ENCODE results near the gene CDO1. TPM values are rescaled to one million over a fixed set of nuclear protein-coding genes. Genes with fewer than 3 reads are reported as not detected.

CDO1 gene
- total RNA-seq, 1 experiment from 2014 or later = 0.17 TPM

DNA sequence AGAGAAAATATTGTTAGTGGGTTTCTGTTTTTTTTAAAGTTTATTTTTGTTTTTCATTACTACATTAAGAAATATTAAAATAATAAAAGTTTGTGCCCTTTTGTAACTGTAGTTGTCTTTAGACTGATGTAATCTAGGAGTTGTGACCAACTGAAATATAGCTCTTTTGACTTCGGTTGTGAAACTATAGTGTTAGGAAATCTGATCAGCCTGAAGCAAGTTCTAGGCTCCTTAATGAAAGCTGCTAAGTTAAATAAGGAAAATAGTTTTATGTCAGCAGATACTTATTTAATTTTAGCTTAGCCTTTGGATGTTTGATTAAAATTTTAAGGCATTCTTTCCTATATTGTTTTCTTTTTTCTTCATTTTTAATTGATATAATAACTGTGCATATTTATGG, 39.5 kb upstream of the CDO1 start:
- Histone ChIP-seq H2AFZ (ENCODE audit: low read depth, low read length, poor library complexity, severe bottlenecking) (no peak overlapping the region), H3K27ac (ENCODE audit: low read depth, low read length) (peak overlapping the region; percentile 76), H3K4me3 (replicated peaks in 1 of 2; ENCODE audit: low read depth in 1 of 2, low read length in 2 of 2) (no peak overlapping the region), H3K79me2 (ENCODE audit: insufficient read depth, low read length) (peaks cover 100% of the 10 kb centered on the region), H4K20me1 (ENCODE audit: insufficient read depth) (peaks cover 25% of the 10 kb centered on the region; the same call in 1 of the 2 replicates), H3K9me2 (ENCODE audit: insufficient read depth) (no peaks in the 10 kb centered on the region), H3K9me3 (ENCODE audit: control insufficient read depth in 1 of 2, insufficient read depth in 1 of 2, low read depth in 1 of 2, low read length in 2 of 2) (no peaks in the 10 kb centered on the region), H3K4me2 (ENCODE audit: low read length) (peak overlapping the region; percentile 36; the same call in 1 of the 2 replicates), H3K36me3 (ENCODE audit: control insufficient read depth in 1 of 2, insufficient read depth in 2 of 2, low read length in 2 of 2) (peaks cover 0 to 17% of the 10 kb centered on the region in 2 experiments; a peak in 2 of 4 replicates), H3K4me1 (ENCODE audit: control insufficient read depth in 1 of 2, insufficient read depth in 2 of 2, low read length in 2 of 2) (peaks cover 80 to 98% of the 10 kb centered on the region in 2 experiments), H3K9ac (ENCODE audit: low read length) (no peak overlapping the region), H3K27me3 (ENCODE audit: insufficient read depth, low read length) (no peaks in the 10 kb centered on the region)
- ATAC-seq (no peak), DNase-seq (ENCODE audit: low read depth, low spot score) (no peak)
- TF ChIP-seq EZH2phosphoT487 (IDR thresholded peaks at IDR 0.05; ENCODE audit: borderline replicate concordance) (no peak), FOSL1 (IDR thresholded peaks at IDR 0.05; ENCODE audit: low read depth) (0 out of 2 replicates have a peak, but pooled peaks have one; percentile 5)
- CTCF ChIA-PET = no interaction called here
- RAD21 ChIA-PET (ENCODE audit: low non-redundant PET in 1 of 2, low total read pairs in 2 of 2, uncharacterized antibody in 2 of 2, unreplicated experiment in 2 of 2) = no interaction called here
- POLR2A ChIA-PET = interaction anchor here (1.2 to 1.5 kb wide), 2 partner anchors 9 to 13 kb away, joined by 3 to 5 read pairs; no protein-coding TSS in a partner anchor
- no TSS peak for BruUV-seq (replicated peaks)
- intact Hi-C loops (cut with micrococcal nuclease) = no loop called here

DNA sequence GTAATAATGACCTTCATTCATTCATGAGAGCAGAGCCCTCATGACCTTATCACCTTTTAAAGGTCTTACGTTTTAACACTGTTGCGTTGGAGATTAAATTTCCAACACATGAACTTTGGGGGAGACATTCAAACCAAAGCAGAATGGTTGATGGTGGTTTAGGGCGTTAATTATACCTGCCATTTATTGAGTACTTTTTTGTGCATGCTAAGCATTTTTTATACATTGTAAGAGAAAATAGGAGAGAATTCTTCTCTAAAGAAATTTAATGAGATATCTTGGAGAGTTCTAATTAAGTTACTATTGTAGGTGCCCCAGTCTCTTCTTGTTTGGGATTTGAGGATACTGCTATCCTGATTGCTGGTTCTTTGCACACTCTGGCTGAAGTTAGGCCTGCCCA, 37.7 kb upstream of the CDO1 start:
- Histone ChIP-seq H3K9me3 (ENCODE audit: control insufficient read depth in 1 of 2, insufficient read depth in 1 of 2, low read depth in 1 of 2, low read length in 2 of 2) (no peaks in the 10 kb centered on the region), H3K36me3 (ENCODE audit: control insufficient read depth in 1 of 2, insufficient read depth in 2 of 2, low read length in 2 of 2) (peaks cover 0 to 6% of the 10 kb centered on the region in 2 experiments; a peak in 2 of 4 replicates), H3K9me2 (ENCODE audit: insufficient read depth) (no peaks in the 10 kb centered on the region), H3K9ac (ENCODE audit: low read length) (no peak overlapping the region), H2AFZ (ENCODE audit: low read depth, low read length, poor library complexity, severe bottlenecking) (no peak overlapping the region), H3K27ac (ENCODE audit: low read depth, low read length) (peak overlapping the region; percentile 76; the same call in 1 of the 2 replicates), H3K4me1 (ENCODE audit: control insufficient read depth in 1 of 2, insufficient read depth in 2 of 2, low read length in 2 of 2) (peaks cover 80 to 98% of the 10 kb centered on the region in 2 experiments), H3K79me2 (ENCODE audit: insufficient read depth, low read length) (peaks cover 100% of the 10 kb centered on the region), H3K4me2 (ENCODE audit: low read length) (peak overlapping the region; percentile 23), H3K27me3 (ENCODE audit: insufficient read depth, low read length) (no peaks in the 10 kb centered on the region), H4K20me1 (ENCODE audit: insufficient read depth) (peaks cover 13% of the 10 kb centered on the region; the same call in 1 of the 2 replicates), H3K4me3 (replicated peaks in 1 of 2; ENCODE audit: low read depth in 1 of 2, low read length in 2 of 2) (no peak overlapping the region)
- no peak for DNase-seq (ENCODE audit: low read depth, low spot score)
- CTCF ChIA-PET = no interaction called here
- ATAC-seq = no peak
- POLR2A ChIA-PET = no interaction called here
- BruUV-seq (replicated peaks) = no TSS peak
- intact Hi-C loops (cut with micrococcal nuclease) = no loop called here
- RAD21 ChIA-PET (ENCODE audit: low non-redundant PET in 1 of 2, low total read pairs in 2 of 2, uncharacterized antibody in 2 of 2, unreplicated experiment in 2 of 2) = no interaction called here
- no peak for TF ChIP-seq POLR2A (IDR thresholded peaks at IDR 0.05; ENCODE audit: borderline replicate concordance, extremely low read depth, insufficient read depth, insufficient read length)
- no peak for TF ChIP-seq CBX3 (IDR thresholded peaks at IDR 0.05; ENCODE audit: low read depth)
- TF ChIP-seq POLR2AphosphoS5 (IDR thresholded peaks at IDR 0.05; ENCODE audit: low read depth, low read length) = no peak
- TF ChIP-seq EZH2 (IDR thresholded peaks at IDR 0.05) = no peak
- TF ChIP-seq EGR1 (IDR thresholded peaks at IDR 0.05; ENCODE audit: low read depth) = no peak
- TF ChIP-seq CEBPB (IDR thresholded peaks at IDR 0.05; ENCODE audit: low read depth) = no peak
- TF ChIP-seq, protein P1, sequence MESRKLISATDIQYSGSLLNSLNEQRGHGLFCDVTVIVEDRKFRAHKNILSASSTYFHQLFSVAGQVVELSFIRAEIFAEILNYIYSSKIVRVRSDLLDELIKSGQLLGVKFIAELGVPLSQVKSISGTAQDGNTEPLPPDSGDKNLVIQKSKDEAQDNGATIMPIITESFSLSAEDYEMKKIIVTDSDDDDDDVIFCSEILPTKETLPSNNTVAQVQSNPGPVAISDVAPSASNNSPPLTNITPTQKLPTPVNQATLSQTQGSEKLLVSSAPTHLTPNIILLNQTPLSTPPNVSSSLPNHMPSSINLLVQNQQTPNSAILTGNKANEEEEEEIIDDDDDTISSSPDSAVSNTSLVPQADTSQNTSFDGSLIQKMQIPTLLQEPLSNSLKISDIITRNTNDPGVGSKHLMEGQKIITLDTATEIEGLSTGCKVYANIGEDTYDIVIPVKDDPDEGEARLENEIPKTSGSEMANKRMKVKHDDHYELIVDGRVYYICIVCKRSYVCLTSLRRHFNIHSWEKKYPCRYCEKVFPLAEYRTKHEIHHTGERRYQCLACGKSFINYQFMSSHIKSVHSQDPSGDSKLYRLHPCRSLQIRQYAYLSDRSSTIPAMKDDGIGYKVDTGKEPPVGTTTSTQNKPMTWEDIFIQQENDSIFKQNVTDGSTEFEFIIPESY (IDR thresholded peaks at IDR 0.05; ENCODE audit: extremely low read depth, insufficient replicate concordance, low read length) = no peak
- TF ChIP-seq, protein P2, sequence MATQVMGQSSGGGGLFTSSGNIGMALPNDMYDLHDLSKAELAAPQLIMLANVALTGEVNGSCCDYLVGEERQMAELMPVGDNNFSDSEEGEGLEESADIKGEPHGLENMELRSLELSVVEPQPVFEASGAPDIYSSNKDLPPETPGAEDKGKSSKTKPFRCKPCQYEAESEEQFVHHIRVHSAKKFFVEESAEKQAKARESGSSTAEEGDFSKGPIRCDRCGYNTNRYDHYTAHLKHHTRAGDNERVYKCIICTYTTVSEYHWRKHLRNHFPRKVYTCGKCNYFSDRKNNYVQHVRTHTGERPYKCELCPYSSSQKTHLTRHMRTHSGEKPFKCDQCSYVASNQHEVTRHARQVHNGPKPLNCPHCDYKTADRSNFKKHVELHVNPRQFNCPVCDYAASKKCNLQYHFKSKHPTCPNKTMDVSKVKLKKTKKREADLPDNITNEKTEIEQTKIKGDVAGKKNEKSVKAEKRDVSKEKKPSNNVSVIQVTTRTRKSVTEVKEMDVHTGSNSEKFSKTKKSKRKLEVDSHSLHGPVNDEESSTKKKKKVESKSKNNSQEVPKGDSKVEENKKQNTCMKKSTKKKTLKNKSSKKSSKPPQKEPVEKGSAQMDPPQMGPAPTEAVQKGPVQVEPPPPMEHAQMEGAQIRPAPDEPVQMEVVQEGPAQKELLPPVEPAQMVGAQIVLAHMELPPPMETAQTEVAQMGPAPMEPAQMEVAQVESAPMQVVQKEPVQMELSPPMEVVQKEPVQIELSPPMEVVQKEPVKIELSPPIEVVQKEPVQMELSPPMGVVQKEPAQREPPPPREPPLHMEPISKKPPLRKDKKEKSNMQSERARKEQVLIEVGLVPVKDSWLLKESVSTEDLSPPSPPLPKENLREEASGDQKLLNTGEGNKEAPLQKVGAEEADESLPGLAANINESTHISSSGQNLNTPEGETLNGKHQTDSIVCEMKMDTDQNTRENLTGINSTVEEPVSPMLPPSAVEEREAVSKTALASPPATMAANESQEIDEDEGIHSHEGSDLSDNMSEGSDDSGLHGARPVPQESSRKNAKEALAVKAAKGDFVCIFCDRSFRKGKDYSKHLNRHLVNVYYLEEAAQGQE (IDR thresholded peaks at IDR 0.05; ENCODE audit: low read depth) = no peak
- no peak for TF ChIP-seq ZFX (IDR thresholded peaks at IDR 0.05)
